EH (cell line): ENCODE measurements around the gene CCDC74A.
"Not testable (repeated sequence)": the region's sequence is repeated elsewhere in the genome, so short reads cannot be mapped to it uniquely, and the experiment has no call there.

Source experiments
- DNase-seq: peaks from one replicate; pipeline ENCODE4 v3.0.0-alpha.2; 2015; ENCODE audit warnings: low read depth

Gene CCDC74A

DNA sequence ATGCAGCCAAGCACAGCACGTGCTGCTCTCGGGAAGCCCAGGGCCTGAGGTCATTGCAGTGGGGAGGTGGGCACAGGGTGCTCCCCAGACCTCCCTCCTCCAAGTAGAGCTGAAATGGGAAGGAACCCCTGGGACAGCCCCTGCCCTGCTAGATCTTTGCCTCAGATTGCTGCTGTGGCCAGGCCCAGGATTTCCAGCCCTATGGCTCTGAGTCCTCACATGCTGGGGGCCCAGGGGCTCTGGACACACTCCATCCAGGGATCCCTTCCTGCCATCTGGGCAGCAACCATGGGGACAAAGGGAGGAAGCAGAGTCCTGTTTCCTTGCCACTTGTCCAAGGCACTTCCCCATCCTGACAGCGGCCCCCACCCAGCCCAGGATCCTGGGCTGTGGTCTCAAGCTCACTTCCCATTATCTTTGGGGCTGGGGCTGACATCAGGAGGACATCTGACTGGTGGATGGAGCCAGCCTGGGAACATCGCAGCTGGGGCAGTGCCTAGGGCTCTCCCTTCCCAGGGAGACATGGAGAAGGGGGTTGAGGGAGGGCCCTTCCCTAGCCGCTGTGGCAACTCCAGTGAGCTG is 2.3 kb downstream of the CCDC74A start:
- not testable (repeated sequence) for DNase-seq

DNA sequence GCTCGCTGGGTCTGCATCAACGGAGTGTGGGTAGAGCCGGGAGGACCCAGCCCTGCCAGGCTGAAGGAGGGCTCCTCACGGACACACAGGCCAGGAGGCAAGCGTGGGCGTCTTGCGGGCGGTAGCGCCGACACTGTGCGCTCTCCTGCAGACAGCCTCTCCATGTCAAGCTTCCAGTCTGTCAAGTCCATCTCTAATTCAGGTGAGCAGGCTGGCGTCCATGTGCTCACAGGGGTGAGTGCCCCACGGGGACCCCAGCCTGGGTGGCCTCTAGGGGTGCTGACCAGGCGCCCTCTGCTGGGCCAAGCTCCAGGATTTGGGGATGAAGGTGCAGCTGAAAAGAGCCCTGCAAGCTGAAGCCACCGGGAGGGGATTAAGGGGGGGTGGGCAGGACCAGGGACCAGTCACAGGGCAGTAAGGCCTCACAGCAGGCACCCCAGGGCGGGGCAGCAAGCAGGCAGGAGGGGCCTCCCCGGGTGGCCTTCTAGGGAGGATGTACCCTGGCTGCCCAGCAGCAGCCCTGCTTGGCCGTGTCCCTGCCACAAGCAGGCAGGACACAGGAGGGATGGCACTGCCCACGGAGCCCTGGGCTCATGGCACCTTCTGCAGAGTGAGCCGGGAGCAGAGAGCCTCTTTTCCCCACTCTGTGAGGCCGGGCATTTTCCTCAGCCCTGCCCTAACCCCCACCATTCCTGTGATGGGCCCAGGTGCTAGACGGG is 3.1 kb downstream of the CCDC74A start:
- DNase-seq: not testable (repeated sequence)

- DNase-seq: not testable (repeated sequence)
Observed at GRCh38 chr2:131531547-131532185, 4.0 kb downstream of the CCDC74A start.

GRCh38 chr2:131532723-131533608 is 5.3 kb downstream of the CCDC74A start:
- DNase-seq: not testable (repeated sequence)

DNA sequence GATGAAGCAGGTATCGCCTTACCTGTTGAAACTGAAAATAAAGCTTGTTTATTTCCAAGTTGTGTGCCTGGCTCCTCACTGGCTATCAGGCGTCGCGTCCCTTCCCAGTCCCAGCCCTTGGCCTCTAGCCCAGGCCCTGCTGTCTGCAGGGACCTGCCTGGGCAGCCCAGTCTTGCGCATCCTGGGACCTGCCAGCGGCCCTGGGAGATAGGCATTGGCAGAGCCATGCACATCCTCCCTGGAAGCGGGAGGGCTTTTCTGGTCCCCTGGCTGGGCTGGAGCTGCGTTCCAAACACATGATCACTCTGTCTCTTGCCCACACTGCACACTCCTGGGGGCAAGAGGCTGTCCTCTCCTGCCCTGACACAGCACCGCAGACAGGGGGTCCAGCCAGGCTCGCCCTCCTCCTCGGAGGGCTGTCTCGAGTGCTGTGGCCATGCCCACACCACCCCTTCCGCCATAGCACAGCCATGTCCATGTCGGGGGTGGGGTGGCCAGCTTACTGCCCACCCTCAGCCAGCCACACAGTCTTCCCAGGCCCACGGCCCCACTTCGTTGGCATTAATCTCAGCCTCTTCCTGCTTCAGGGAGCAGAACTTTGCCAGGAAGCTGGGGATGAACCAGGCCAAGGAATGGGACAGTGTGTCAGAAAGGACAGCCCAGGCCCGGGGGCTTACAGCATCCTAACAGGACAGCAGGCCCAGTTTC is 6.1 kb downstream of the CCDC74A start:
- DNase-seq: not testable (repeated sequence)

- DNase-seq: not testable (repeated sequence)
Observed at GRCh38 chr2:131534317-131534672, 6.6 kb downstream of the CCDC74A start.

DNA sequence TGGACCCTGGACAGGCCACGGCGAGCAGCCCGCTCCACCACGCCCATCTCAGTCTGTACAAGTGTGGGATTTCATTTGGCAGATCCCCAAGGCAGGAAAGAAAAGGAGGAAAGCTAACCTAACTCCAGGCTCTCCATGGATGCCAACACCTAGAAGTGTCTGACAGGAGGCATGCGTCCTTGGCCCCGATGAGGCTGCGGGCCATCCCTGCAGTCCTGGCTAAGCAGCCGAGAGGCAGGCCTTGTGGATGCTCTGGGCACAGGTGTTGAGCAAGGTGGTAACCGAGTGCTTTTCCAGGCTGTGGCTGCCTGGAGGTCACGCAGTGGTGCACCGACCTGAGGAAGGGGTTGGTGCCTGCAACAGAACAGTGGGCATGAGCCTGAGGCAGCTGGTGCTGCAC is 7.3 kb downstream of the CCDC74A start:
- not testable (repeated sequence) for DNase-seq

DNA sequence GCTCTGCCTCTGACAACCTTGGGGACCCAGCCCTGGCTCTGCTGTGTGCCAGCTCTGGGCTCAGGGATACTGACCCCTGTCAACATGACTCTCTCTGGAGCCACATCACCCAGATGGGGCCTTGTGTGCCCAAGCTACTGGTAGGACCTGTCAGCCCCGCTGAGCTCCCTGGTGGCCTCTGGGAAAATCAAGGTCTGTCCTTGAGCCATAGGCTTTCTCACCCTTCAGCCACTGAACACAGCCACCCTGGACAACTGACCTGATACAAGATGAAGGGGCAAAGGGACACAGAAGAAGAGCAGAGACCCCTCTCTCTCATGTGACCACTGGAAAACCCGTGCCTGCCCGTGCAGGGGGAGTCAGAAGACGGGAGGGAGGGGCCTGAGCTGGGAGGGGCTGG is 7.8 kb downstream of the CCDC74A start:
- DNase-seq: no peak

DNA sequence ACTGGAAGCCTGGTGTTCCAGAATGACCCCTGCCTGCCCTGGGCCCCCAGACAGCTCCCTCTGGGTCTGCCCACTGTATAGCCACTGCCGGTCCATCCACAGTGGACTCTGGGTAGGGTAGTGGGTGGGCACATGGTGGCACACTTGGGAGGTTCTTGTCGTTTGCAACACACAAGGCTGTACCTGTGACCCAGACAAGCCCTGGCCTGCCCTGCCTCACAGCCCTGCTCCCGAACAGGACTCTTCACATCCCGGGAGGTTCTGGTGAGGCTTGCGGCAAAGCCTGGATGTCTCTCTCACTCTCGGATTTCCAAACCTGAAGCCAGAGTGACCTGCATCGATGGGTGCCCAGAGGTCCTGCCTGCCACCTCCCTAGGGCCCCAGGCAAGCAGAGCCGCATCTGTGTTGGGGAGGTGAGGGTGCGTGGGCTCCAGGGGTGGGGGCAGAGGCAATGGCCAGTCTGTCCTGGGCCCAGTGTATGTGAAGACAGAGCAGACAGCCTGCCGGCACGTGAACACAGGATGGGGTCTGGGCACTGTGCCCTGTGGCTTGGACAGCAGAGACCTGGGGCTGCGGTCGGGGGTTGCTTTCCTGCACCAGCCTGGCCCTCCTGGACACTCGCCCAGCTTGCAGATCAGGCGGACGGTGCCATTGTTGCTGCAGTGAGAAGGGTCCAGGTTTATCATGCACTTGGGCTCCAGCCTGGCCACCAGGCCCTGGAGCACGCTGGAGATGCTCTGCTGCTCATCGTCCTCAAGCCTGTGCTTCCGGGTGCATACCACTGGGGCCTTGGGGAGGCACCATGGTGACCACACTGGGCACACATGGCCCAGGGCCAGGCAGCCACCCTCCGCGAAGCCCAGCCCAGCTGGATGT is 8.5 kb downstream of the CCDC74A start:
- DNase-seq: not testable (repeated sequence)

DNA sequence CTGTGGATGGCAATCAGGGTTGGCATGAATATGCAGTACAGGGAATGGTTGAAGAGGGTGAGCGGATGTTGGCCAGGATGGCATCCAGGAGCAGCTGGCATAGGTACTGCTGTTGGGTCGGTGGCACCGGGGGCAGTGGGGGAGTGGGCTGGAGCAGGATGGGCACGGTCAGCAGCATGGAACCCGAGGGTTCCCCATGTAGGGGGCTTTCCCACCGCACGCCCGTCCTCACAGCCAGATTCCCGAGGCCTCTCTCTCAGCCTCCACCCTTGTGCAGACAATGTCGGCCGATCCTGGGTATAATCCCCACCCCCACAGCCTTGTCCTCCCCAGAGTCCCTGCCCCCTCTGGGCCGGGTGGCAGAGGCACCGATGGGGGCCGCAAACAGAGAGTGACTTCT is 9.2 kb downstream of the CCDC74A start:
- not testable (repeated sequence) for DNase-seq

DNA sequence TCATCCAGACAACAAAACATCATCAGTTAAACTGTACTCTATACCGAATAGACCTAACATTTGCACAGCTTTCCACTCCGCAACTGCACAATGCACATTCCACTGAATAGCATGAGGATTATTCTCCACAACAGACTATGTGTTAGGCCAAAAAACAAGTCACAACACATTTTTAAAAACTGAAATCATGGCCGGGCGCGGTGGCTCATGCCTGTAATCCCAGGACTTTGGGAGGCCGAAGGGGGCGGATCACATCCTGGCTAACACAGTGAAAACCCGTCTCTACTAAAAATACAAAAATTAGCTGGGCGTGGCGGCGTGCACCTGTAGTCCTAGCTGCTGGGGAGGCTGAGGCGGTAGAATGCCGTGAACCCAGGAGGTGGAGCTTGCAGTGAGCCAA is 11.2 kb downstream of the CCDC74A start:
- not testable (repeated sequence) for DNase-seq

DNA sequence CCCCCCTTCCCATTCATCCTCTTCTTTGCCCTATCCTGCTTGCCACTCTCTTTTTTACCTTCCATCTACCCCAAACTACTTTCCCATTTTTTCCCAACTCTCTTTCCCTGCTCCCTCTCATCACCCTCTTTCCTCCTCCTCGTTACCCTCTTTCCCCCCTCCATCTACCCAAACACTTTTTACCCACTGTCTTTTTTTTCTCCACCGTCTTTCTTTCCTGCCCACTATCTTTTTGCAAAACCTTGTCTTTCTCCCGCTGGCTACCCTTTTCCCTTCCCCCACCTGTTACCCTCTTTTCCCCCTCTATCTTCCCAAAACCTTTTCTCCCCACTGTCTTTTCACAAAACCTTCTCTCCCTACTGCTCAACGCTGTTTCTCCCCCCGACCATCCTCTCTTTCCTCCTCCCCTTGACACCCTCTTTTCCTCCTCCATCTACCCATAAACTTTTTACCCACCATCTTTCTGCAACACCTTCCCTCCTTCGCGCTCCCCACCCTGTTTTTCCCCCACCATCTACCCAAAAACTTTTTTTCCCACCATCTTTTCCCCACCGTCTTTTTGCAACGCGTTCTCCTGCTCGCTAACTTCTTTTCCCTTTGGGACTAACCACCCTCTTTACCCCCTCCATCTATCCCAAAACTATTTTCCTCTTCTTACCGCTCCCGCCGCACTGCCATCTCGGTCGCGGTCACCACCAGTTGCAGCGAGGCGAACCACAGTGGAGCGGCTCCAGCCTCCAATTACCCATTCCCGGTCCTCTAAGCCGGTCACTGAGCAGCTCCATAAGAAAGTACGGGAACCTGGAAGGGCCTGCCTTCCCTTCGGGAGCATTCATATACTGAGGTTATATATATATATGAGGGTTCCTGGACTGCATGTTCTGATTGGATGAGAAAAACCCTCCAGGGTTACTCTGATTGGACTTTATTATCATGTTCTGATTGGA is 15.0 kb downstream of the CCDC74A start:
- no peak for DNase-seq

- DNase-seq: no peak
Observed at GRCh38 chr2:131543385-131543891, 15.8 kb downstream of the CCDC74A start.

- DNase-seq: not testable (repeated sequence)
Observed at GRCh38 chr2:131544006-131544812, 16.5 kb downstream of the CCDC74A start.

GRCh38 chr2:131544813-131545165 is 17.1 kb downstream of the CCDC74A start:
- not testable (repeated sequence) for DNase-seq

- DNase-seq: no peak
Observed at GRCh38 chr2:131552871-131553270, 25.2 kb downstream of the CCDC74A start.

DNA sequence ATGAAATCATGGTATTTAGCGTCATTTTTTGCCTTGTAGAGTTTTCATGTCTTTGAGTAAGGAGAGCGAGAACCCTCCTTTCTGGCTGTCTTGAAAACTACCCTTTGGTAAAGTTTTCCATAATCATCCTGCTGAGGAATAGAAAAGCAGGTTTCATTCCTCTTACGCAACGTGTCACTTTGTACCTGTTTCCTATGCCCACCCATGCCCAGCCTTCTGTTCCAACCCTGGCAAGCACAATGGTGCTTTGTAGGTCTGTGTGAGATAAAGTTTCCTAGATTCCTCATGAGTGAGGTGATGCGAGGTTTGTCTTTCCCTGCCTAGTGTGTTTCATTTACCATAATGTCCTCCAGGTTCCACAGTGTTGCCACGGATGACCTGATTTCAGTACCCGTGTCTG is 29.3 kb downstream of the CCDC74A start:
- no peak for DNase-seq

GRCh38 chr2:131557558-131558321 is 30.1 kb downstream of the CCDC74A start:
- no peak for DNase-seq
